ENCODE measurements around the gene LPGAT1. TPM values are rescaled to one million over a fixed set of nuclear protein-coding genes. Genes with fewer than 3 reads are reported as not detected.

LPGAT1 gene
- total and polyA plus RNA-seq, 4 experiments from 2014 or later = 13.1 to 31.1 (median 30.4) TPM

DNA sequence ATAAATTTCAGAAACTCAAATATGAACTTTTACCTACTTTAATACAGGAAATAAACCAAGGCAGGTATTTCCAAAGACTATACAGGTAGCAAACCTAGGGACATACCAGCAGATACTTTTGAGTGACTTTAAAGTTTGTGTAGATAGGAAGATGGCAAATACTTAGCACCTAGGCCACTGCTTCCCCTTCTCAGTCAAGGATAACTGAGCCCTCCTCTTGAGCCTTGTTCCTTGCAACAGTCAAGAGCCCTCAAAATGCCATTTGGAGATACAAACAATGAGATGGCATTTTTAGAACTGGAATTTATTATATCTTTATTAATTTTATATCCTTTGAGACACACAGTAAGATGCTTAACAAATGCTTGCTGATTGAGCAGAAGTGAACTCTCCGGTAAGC lies 65.9 kb downstream of the LPGAT1 start:
- H3K9me3 ChIP-seq (ENCODE audit: control insufficient read depth in 1 of 2, low read length in 2 of 2) = no peaks in the 10 kb centered on the region
- Mint-ChIP-seq H3K9me3 (no peaks in the 10 kb centered on the region), H3K27me3 (no peaks in the 10 kb centered on the region), H3K4me1 (peaks cover 0 to 2% (median 0%) of the 10 kb centered on the region in 4 donors), H3K27ac (no peak overlapping the region), H3K36me3 (peaks cover 38% of the 10 kb centered on the region in 2 donors), H3K4me3 (no peak overlapping the region)
- no peaks in the 10 kb centered on the region for H3K4me1 ChIP-seq (ENCODE audit: insufficient read depth, low read length)
- intact Hi-C loops (cut with micrococcal nuclease) = no loop called here
- ChIA-PET CTCF (ENCODE audit: partially characterized antibody) (no interaction called here), POLR2A (ENCODE audit: partially characterized antibody) (no interaction called here)
- no peak overlapping the region for H3K27ac ChIP-seq (ENCODE audit: low read depth, low read length)
- DNase-seq = no peak
- peaks cover 5% of the 10 kb centered on the region for H3K36me3 ChIP-seq (ENCODE audit: insufficient read depth, low read length)
- no peak overlapping the region for H3K4me3 ChIP-seq (ENCODE audit: low read length in 2 of 2)
- H3K27me3 ChIP-seq (ENCODE audit: insufficient read depth, low read length) = no peaks in the 10 kb centered on the region

GRCh38 chr1:211762206-211762605 lies 68.4 kb downstream of the LPGAT1 start:
- Mint-ChIP-seq H3K4me3 (no peak overlapping the region), H3K27me3 (no peaks in the 10 kb centered on the region), H3K27ac (no peak overlapping the region), H3K36me3 (peaks cover 42 to 49% of the 10 kb centered on the region in 2 donors), H3K4me1 (no peaks in the 10 kb centered on the region), H3K9me3 (peaks cover 0 to 10% (median 2%) of the 10 kb centered on the region in 8 donors)
- Histone ChIP-seq H3K36me3 (ENCODE audit: insufficient read depth, low read length) (no peaks in the 10 kb centered on the region), H3K4me3 (ENCODE audit: low read length in 2 of 2) (no peak overlapping the region), H3K4me1 (ENCODE audit: insufficient read depth, low read length) (no peaks in the 10 kb centered on the region), H3K27me3 (ENCODE audit: insufficient read depth, low read length) (no peaks in the 10 kb centered on the region), H3K27ac (ENCODE audit: low read depth, low read length) (no peak overlapping the region), H3K9me3 (ENCODE audit: control insufficient read depth in 1 of 2, low read length in 2 of 2) (no peaks in the 10 kb centered on the region)
- POLR2A ChIA-PET (ENCODE audit: partially characterized antibody) = interaction anchor here (0.7 kb wide), 1 partner anchor 159 kb away, joined by 3 read pairs; no protein-coding TSS in a partner anchor
- intact Hi-C loops (cut with micrococcal nuclease) = no loop called here
- CTCF ChIA-PET (ENCODE audit: partially characterized antibody) = interaction anchor here (0.7 to 1.6 kb wide), 3 partner anchors 11 to 63 kb away, joined by 3 read pairs; no protein-coding TSS in a partner anchor
- DNase-seq = no peak

- DNase-seq = no peak
- POLR2A ChIA-PET (ENCODE audit: partially characterized antibody) = no interaction called here
- H3K4me3 Mint-ChIP-seq = no peak overlapping the region
- H3K4me1 Mint-ChIP-seq = no peaks in the 10 kb centered on the region
- intact Hi-C loops (cut with micrococcal nuclease) = no loop called here
- Histone ChIP-seq H3K36me3 (ENCODE audit: insufficient read depth, low read length) (no peaks in the 10 kb centered on the region), H3K9me3 (ENCODE audit: control insufficient read depth in 1 of 2, low read length in 2 of 2) (no peaks in the 10 kb centered on the region), H3K4me1 (ENCODE audit: insufficient read depth, low read length) (no peaks in the 10 kb centered on the region), H3K27me3 (ENCODE audit: insufficient read depth, low read length) (no peaks in the 10 kb centered on the region), H3K27ac (ENCODE audit: low read depth, low read length) (no peak overlapping the region), H3K4me3 (ENCODE audit: low read length in 2 of 2) (no peak overlapping the region)
- peaks cover 38 to 47% of the 10 kb centered on the region in 2 donors for H3K36me3 Mint-ChIP-seq
- H3K27ac Mint-ChIP-seq = no peak overlapping the region
- no peaks in the 10 kb centered on the region for H3K27me3 Mint-ChIP-seq
- H3K9me3 Mint-ChIP-seq = peaks cover 0 to 10% (median 2%) of the 10 kb centered on the region in 8 donors
- CTCF ChIA-PET (ENCODE audit: partially characterized antibody) = interaction anchor here (0.7 to 1.6 kb wide), 2 partner anchors 12 to 62 kb away, joined by 3 read pairs; no protein-coding TSS in a partner anchor
These were observed 69.2 kb downstream of the LPGAT1 start for GRCh38 chr1:211761400-211761799.

- Mint-ChIP-seq H3K4me1 (peaks cover 0 to 1% (median 0%) of the 10 kb centered on the region in 4 donors), H3K36me3 (peaks cover 22 to 24% of the 10 kb centered on the region in 2 donors), H3K4me3 (no peak overlapping the region), H3K9me3 (peaks cover 0 to 10% (median 2%) of the 10 kb centered on the region in 8 donors), H3K27ac (no peak overlapping the region), H3K27me3 (no peaks in the 10 kb centered on the region)
- Histone ChIP-seq H3K27me3 (ENCODE audit: insufficient read depth, low read length) (no peaks in the 10 kb centered on the region), H3K9me3 (ENCODE audit: control insufficient read depth in 1 of 2, low read length in 2 of 2) (no peaks in the 10 kb centered on the region), H3K4me1 (ENCODE audit: insufficient read depth, low read length) (no peaks in the 10 kb centered on the region), H3K27ac (ENCODE audit: low read depth, low read length) (no peak overlapping the region), H3K4me3 (ENCODE audit: low read length in 2 of 2) (no peak overlapping the region), H3K36me3 (ENCODE audit: insufficient read depth, low read length) (no peaks in the 10 kb centered on the region)
- POLR2A ChIA-PET (ENCODE audit: partially characterized antibody) = interaction anchor here (0.6 kb wide), 1 partner anchor 506 kb away, joined by 3 read pairs; no protein-coding TSS in a partner anchor
- CTCF ChIA-PET (ENCODE audit: partially characterized antibody) = interaction anchor here (1.3 kb wide), 1 partner anchor 16 kb away, joined by 3 read pairs; no protein-coding TSS in a partner anchor
- intact Hi-C loops (cut with micrococcal nuclease) = no loop called here
- no peak for DNase-seq
These were observed 74.0 kb downstream of the LPGAT1 start for GRCh38 chr1:211756471-211757020.

DNA sequence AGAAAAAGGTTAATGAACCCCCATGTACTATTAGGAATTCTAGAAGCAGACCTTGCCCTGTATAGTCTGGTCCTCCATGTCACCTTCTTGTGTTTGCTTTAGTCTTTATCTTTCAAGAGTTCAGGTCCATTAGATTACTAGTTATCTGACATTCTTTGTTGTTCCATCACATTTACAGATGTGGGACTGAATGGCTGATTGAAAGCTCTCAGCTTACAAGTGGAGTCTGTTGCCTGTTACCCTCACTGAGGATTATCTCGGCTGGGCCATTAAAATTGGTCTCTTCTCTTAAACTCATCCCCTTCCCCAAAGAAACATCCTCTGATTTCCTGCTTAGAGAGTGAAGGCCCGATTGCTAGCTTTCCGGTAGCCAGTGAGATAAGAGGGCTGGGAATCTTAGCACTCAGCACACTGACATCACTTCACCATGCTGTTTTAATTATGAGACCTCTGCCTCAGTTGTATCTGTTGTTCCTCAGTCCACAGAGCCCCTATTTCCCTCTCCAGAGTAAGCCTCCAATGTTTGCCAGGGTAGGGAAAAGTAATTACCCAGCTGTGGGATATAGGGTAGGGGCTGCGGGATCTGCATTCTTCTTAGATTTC lies 76.8 kb downstream of the LPGAT1 start:
- no peak overlapping the region for H3K27ac ChIP-seq (ENCODE audit: low read depth, low read length)
- POLR2A ChIA-PET (ENCODE audit: partially characterized antibody) = no interaction called here
- peak overlapping the region in 1 of 7 donors; percentile 33 for H3K27ac Mint-ChIP-seq
- peaks cover 21 to 32% of the 10 kb centered on the region in 2 donors for H3K36me3 Mint-ChIP-seq
- H3K9me3 Mint-ChIP-seq = peaks cover 0 to 6% (median 0%) of the 10 kb centered on the region in 8 donors
- no peaks in the 10 kb centered on the region for H3K4me1 ChIP-seq (ENCODE audit: insufficient read depth, low read length)
- CTCF ChIA-PET (ENCODE audit: partially characterized antibody) = no interaction called here
- H3K27me3 Mint-ChIP-seq = no peaks in the 10 kb centered on the region
- no peak overlapping the region for H3K4me3 ChIP-seq (ENCODE audit: low read length in 2 of 2)
- no peak for DNase-seq
- peaks cover 0 to 1% (median 0%) of the 10 kb centered on the region in 4 donors for H3K4me1 Mint-ChIP-seq
- intact Hi-C loops (cut with micrococcal nuclease) = no loop called here
- H3K9me3 ChIP-seq (ENCODE audit: control insufficient read depth in 1 of 2, low read length in 2 of 2) = no peaks in the 10 kb centered on the region
- no peaks in the 10 kb centered on the region for H3K27me3 ChIP-seq (ENCODE audit: insufficient read depth, low read length)
- no peaks in the 10 kb centered on the region for H3K36me3 ChIP-seq (ENCODE audit: insufficient read depth, low read length)
- H3K4me3 Mint-ChIP-seq = no peak overlapping the region

DNA sequence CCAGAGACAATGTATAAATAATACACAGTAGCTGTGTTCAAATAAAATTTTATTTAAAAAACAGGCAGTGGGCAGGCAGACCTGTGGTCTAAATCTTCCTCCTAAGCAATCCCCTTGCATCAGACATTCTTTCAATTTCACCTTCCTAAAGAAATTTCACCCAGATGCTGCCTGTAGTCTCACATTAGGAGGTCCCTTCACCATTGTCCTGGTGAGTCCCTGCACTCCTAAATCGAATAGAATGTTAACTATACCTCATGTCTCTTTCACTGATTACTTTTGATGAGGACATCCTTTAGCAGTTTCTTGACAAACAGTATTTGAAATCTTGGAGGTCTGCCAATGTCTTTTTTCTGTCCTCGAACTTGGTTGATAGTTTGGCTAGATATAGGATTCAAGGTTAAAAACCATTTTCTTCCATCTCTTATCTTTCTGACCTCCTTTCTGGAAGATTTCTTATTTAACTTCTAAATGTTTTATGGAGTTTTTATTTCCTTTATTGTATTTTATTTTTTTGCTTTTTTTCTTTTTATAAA lies 77.5 kb downstream of the LPGAT1 start:
- Histone ChIP-seq H3K9me3 (ENCODE audit: control insufficient read depth in 1 of 2, low read length in 2 of 2) (no peaks in the 10 kb centered on the region), H3K4me1 (ENCODE audit: insufficient read depth, low read length) (no peaks in the 10 kb centered on the region), H3K36me3 (ENCODE audit: insufficient read depth, low read length) (no peaks in the 10 kb centered on the region), H3K27ac (ENCODE audit: low read depth, low read length) (no peak overlapping the region), H3K4me3 (ENCODE audit: low read length in 2 of 2) (no peak overlapping the region), H3K27me3 (ENCODE audit: insufficient read depth, low read length) (no peaks in the 10 kb centered on the region)
- no peak for DNase-seq
- no peak overlapping the region for H3K27ac Mint-ChIP-seq
- H3K36me3 Mint-ChIP-seq = peaks cover 16 to 33% of the 10 kb centered on the region in 2 donors
- H3K9me3 Mint-ChIP-seq = peaks cover 0 to 4% (median 0%) of the 10 kb centered on the region in 8 donors
- POLR2A ChIA-PET (ENCODE audit: partially characterized antibody) = no interaction called here
- peaks cover 0 to 1% (median 0%) of the 10 kb centered on the region in 4 donors for H3K4me1 Mint-ChIP-seq
- intact Hi-C loops (cut with micrococcal nuclease) = no loop called here
- H3K27me3 Mint-ChIP-seq = no peaks in the 10 kb centered on the region
- CTCF ChIA-PET (ENCODE audit: partially characterized antibody) = interaction anchor here (1.6 kb wide), 1 partner anchor 15 kb away, joined by 3 read pairs; no protein-coding TSS in a partner anchor
- H3K4me3 Mint-ChIP-seq = no peak overlapping the region

- no peaks in the 10 kb centered on the region for H3K4me1 ChIP-seq (ENCODE audit: insufficient read depth, low read length)
- no peaks in the 10 kb centered on the region for H3K36me3 ChIP-seq (ENCODE audit: insufficient read depth, low read length)
- H3K4me3 ChIP-seq (ENCODE audit: low read length in 2 of 2) = no peak overlapping the region
- Mint-ChIP-seq H3K27ac (peak overlapping the region in 1 of 7 donors; percentile 49), H3K9me3 (no peaks in the 10 kb centered on the region), H3K4me3 (no peak overlapping the region), H3K4me1 (peaks cover 0 to 1% (median 0%) of the 10 kb centered on the region in 4 donors), H3K27me3 (no peaks in the 10 kb centered on the region), H3K36me3 (peaks cover 9 to 31% of the 10 kb centered on the region in 2 donors)
- no peak for DNase-seq
- H3K27me3 ChIP-seq (ENCODE audit: insufficient read depth, low read length) = no peaks in the 10 kb centered on the region
- POLR2A ChIA-PET (ENCODE audit: partially characterized antibody) = no interaction called here
- intact Hi-C loops (cut with micrococcal nuclease) = no loop called here
- CTCF ChIA-PET (ENCODE audit: partially characterized antibody) = interaction anchor here (1.6 kb wide), 1 partner anchor 16 kb away, joined by 3 read pairs; no protein-coding TSS in a partner anchor
- H3K27ac ChIP-seq (ENCODE audit: low read depth, low read length) = no peak overlapping the region
- H3K9me3 ChIP-seq (ENCODE audit: control insufficient read depth in 1 of 2, low read length in 2 of 2) = no peaks in the 10 kb centered on the region
These were observed 78.2 kb downstream of the LPGAT1 start for GRCh38 chr1:211752317-211752716.

All from CD4-positive, alpha-beta memory T cell (primary cell).